ENCODE results near the gene MRPL45. TPM values are rescaled to one million over a fixed set of nuclear protein-coding genes. Genes with fewer than 3 reads are reported as not detected.

The MRPL45 gene
- total and polyA plus RNA-seq, 9 of the 15 experiments (the other 6 are each of a cell fraction or from before 2014, with no cell fraction given), result 48.4 to 228 (median 76.8) TPM

- TF ChIP-seq TFAP4 (CRISPR knock-in tag; IDR thresholded peaks at IDR 0.05; ENCODE audit: borderline replicate concordance) (peak; percentile 60; the same call in 1 of the 2 replicates), SMAD4 (CRISPR knock-in tag; conservative IDR thresholded peaks at IDR 0.05) (peak; percentile 49; the same call in 1 of the 2 replicates), HDAC3 (IDR thresholded peaks at IDR 0.05; ENCODE audit: borderline replicate concordance, partially characterized antibody) (no peak), ETV5 (CRISPR knock-in tag; IDR thresholded peaks at IDR 0.05; ENCODE audit: low read depth) (no peak), ZNF121 (CRISPR knock-in tag; conservative IDR thresholded peaks at IDR 0.05) (no peak), CAMTA2 (CRISPR knock-in tag; conservative IDR thresholded peaks at IDR 0.05) (no peak), ETS1 (conservative IDR thresholded peaks at IDR 0.05; ENCODE audit: control insufficient read depth, low read depth, low read length) (0 out of 2 replicates have a peak, but pooled peaks have one; percentile 29), ERF (CRISPR knock-in tag; IDR thresholded peaks at IDR 0.05) (no peak), RBBP5 (IDR thresholded peaks at IDR 0.05; ENCODE audit: borderline replicate concordance, insufficient read depth, low read length, poor library complexity, severe bottlenecking) (peak; percentile 21), CBFA2T3 (IDR thresholded peaks at IDR 0.05) (peak; percentile 29; the same call in 1 of the 2 replicates), BRD9 (IDR thresholded peaks at IDR 0.05; ENCODE audit: low read depth, partially characterized antibody) (peak; percentile 47), ZNF561 (CRISPR knock-in tag; conservative IDR thresholded peaks at IDR 0.05) (no peak), NBN (IDR thresholded peaks at IDR 0.05; ENCODE audit: low read depth) (peak; percentile 58; the same call in 1 of the 2 replicates), MEIS2 (IDR thresholded peaks at IDR 0.05; ENCODE audit: partially characterized antibody) (peak; percentile 2), NKRF (IDR thresholded peaks at IDR 0.05; ENCODE audit: borderline replicate concordance) (no peak), NR2C2 (CRISPR knock-in tag; IDR thresholded peaks at IDR 0.05) (no peak), NR2C2 (tag; IDR thresholded peaks at IDR 0.05) (peak; percentile 86), BHLHE40 (IDR thresholded peaks at IDR 0.05; ENCODE audit: low read length) (peak; percentile 28; the same call in 1 of the 2 replicates), SRSF3 (IDR thresholded peaks at IDR 0.05; ENCODE audit: insufficient read depth, low read length) (no peak), ZBTB9 (CRISPR knock-in tag; IDR thresholded peaks at IDR 0.05) (no peak; the same call in 1 of the 2 replicates), CGGBP1 (CRISPR knock-in tag; IDR thresholded peaks at IDR 0.05) (no peak), DDX20 (tag; IDR thresholded peaks at IDR 0.05; ENCODE audit: low read depth) (no peak)
These were observed 54.6 kb downstream of the MRPL45 start, which contains the start of gene SOCS7 (continued) for GRCh38 chr17:38351412-38352222.

Data from K562 (cell line).